Measurements from ENCODE around the gene NR4A1.

The NR4A1 gene

GRCh38 chr12:52086366-52086765 is 35.1 kb downstream of the NR4A1 start:
- CTCF ChIA-PET = interaction anchor here (0.6 to 5.6 kb wide), 2 partner anchors 61 to 906 kb away, joined by 5 to 32 read pairs; no protein-coding TSS in a partner anchor
- POLR2A ChIA-PET (ENCODE audit: low non-redundant PET) = no interaction called here
- H3K27ac ChIP-seq = no peak overlapping the region
- no peak for TF ChIP-seq CTCF (conservative IDR thresholded peaks at IDR 0.05; ENCODE audit: low read depth)
- no peak for DNase-seq (ENCODE audit: low spot score)

- no peak for TF ChIP-seq CTCF (conservative IDR thresholded peaks at IDR 0.05; ENCODE audit: low read depth)
- DNase-seq (ENCODE audit: low spot score) = no peak
- ChIA-PET CTCF (interaction anchor here (0.6 to 5.6 kb wide), 3 partner anchors 61 to 905 kb away, joined by 5 to 32 read pairs (median 6); no protein-coding TSS in a partner anchor), POLR2A (ENCODE audit: low non-redundant PET) (no interaction called here)
- H3K27ac ChIP-seq = no peak overlapping the region
These were observed 35.9 kb downstream of the NR4A1 start for GRCh38 chr12:52086944-52087835.

GRCh38 chr12:52087961-52088820 is 36.9 kb downstream of the NR4A1 start:
- POLR2A ChIA-PET (ENCODE audit: low non-redundant PET) = no interaction called here
- CTCF ChIA-PET = interaction anchor here (0.5 to 5.6 kb wide), 3 partner anchors 57 to 65 kb away, joined by 3 to 32 read pairs (median 6); no protein-coding TSS in a partner anchor
- TF ChIP-seq CTCF (conservative IDR thresholded peaks at IDR 0.05; ENCODE audit: low read depth) = no peak
- no peak for DNase-seq (ENCODE audit: low spot score)
- H3K27ac ChIP-seq = no peak overlapping the region

GRCh38 chr12:52089491-52089890 is 38.2 kb downstream of the NR4A1 start:
- POLR2A ChIA-PET (ENCODE audit: low non-redundant PET) = no interaction called here
- TF ChIP-seq CTCF (conservative IDR thresholded peaks at IDR 0.05; ENCODE audit: low read depth) = no peak
- DNase-seq (ENCODE audit: low spot score) = no peak
- no peak overlapping the region for H3K27ac ChIP-seq
- CTCF ChIA-PET = interaction anchor here (0.6 to 5.6 kb wide), 2 partner anchors 9 to 64 kb away, joined by 3 to 32 read pairs; no protein-coding TSS in a partner anchor

GRCh38 chr12:52090291-52090690 is 39.0 kb downstream of the NR4A1 start:
- ChIA-PET POLR2A (ENCODE audit: low non-redundant PET) (no interaction called here), CTCF (interaction anchor here (1.5 kb wide), 1 partner anchor 65 kb away, joined by 6 read pairs; no protein-coding TSS in a partner anchor)
- no peak for DNase-seq (ENCODE audit: low spot score)
- H3K27ac ChIP-seq = no peak overlapping the region
- TF ChIP-seq CTCF (conservative IDR thresholded peaks at IDR 0.05; ENCODE audit: low read depth) = no peak

- DNase-seq (ENCODE audit: low spot score) = no peak
- ChIA-PET POLR2A (ENCODE audit: low non-redundant PET) (no interaction called here), CTCF (interaction anchor here (0.5 to 1.5 kb wide), 2 partner anchors 8 to 66 kb away, joined by 3 to 6 read pairs; no protein-coding TSS in a partner anchor)
- TF ChIP-seq CTCF (conservative IDR thresholded peaks at IDR 0.05; ENCODE audit: low read depth) = no peak
- no peak overlapping the region for H3K27ac ChIP-seq
These were observed 39.8 kb downstream of the NR4A1 start for GRCh38 chr12:52091061-52091460.
